ENCODE data around the gene OR10T2.
"Not testable (repeated sequence)": the region's sequence is repeated elsewhere in the genome, so short reads cannot be mapped to it uniquely, and the experiment has no call there.

The OR10T2 gene

DNA sequence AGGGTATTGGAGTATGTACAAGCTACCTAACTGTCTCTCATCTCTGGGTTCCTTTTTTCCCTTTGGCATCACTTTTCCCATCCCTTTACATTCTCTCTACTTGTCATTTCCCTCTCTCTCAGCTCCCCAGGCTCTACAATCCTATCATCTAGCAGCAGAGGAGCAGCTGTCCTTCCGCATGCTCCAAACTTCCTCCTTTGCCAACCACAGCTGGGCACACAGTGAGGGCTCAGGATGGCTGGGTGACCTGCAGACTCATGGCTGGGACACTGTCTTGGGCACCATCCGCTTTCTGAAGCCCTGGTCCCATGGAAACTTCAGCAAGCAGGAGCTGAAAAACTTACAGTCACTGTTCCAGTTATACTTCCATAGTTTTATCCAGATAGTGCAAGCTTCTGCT lies 45.0 kb downstream of the OR10T2 start:
- DNase-seq = no peak

DNA sequence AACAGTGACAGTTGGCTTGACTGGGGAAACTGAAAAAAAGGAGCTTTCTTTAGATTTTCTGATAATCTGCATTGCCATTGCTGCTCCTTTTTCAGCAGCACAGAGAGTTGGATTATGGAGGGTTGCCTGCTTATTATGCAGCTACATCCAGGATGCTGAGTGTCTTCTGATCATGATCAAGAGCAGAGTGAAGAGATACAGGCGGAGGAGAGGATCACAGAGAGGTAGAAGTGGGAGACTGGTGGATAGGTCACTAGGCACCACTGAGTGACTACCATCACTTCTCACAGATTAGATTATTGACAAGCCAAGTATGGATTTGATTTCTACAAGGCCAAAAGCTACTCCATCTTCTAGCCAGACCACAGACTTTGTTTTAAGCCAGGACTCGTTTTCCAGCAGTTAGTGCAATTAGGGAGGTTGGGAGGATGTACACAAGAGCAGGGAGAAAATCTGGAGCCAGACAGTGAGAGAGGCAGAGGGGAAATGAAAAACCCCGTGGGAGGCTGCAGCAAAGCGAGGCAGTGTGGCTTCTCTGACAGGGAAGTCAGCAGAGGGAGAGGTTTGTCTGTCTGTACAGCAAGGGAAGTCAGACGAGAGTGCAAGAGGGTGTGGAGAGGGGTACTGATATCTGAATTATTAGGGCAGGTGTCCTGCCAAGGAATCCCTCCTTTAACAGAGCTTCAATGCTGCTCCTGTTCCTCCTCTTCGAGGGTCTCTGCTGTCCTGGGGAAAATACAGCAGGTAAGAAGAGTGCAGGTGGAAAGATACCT lies 45.8 kb downstream of the OR10T2 start, which contains the start of gene CD1E:
TSS of gene CD1E (plus strand) at position 592 of the 773 bp plus-strand sequence. CDS start at position 687, 95 bp downstream.
- DNase-seq = no peak

- DNase-seq = not testable (repeated sequence)
These were observed 50.3 kb downstream of the OR10T2 start for GRCh38 chr1:158348946-158349345.

All from NCI-H2029 (cell line).